ENCODE results near the gene FFAR3. TPM values are rescaled to one million over a fixed set of nuclear protein-coding genes. Genes with fewer than 3 reads are reported as not detected.

Gene FFAR3
- polyA plus RNA-seq, 1 donor = 0.08 TPM

DNA sequence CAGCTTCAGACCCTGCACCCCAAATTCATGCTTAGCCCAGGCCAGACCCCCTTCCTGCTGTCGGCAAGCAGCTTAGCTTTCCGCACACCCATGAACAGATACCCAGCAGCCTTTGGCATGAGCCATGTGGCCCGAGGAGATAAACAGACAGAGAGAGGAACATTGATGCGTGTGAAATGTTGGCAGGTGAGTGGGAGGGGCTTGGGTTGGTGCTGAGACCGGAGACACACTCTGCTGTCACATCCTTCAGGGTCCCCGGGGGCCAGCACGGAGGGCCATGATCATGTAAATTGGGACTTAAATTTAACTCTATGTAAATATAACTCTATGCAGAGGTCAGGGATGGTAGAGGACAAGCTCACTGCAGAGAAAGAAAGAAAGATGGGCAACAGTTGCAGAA lies 27.8 kb upstream of the FFAR3 start:
- DNase-seq (ENCODE audit: low read depth) = no peak

DNA sequence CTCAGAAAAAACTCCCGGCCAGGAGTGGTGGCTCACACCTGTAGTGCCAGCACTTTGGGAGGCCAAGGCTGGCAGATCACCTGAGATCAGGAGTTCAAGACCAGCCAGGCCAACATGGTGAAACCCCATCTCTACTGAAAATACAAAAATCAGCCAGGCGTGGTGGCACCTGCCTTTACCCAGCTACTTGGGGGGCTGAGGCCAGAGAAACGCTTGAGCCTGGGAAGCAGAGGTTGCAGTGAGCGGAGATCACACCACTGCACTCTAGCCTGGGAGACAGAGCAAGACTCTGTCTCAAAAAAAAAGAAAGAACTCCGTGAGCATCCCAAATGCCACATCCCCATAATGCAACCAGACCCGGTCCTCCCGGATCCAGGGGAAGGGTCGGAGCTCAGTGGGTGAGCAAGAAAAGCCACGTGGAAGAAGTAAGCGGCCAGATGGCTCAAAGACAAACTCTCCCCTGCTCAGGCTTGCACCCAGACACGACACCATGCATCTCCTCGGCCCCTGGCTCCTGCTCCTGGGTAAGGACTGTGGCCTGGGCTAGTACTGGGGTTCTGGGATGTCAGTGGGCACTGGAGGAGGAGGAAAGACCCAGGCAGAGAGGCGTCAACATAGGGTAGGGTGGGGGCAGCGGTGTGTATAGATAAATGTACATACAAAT lies 26.6 kb upstream of the FFAR3 start:
- no peak for DNase-seq (ENCODE audit: low read depth)

GRCh38 chr19:35332817-35333216 lies 25.4 kb upstream of the FFAR3 start:
- DNase-seq (ENCODE audit: low read depth) = no peak

GRCh38 chr19:35334144-35334753 lies 24.0 kb upstream of the FFAR3 start:
- no peak for DNase-seq (ENCODE audit: low read depth)

DNA sequence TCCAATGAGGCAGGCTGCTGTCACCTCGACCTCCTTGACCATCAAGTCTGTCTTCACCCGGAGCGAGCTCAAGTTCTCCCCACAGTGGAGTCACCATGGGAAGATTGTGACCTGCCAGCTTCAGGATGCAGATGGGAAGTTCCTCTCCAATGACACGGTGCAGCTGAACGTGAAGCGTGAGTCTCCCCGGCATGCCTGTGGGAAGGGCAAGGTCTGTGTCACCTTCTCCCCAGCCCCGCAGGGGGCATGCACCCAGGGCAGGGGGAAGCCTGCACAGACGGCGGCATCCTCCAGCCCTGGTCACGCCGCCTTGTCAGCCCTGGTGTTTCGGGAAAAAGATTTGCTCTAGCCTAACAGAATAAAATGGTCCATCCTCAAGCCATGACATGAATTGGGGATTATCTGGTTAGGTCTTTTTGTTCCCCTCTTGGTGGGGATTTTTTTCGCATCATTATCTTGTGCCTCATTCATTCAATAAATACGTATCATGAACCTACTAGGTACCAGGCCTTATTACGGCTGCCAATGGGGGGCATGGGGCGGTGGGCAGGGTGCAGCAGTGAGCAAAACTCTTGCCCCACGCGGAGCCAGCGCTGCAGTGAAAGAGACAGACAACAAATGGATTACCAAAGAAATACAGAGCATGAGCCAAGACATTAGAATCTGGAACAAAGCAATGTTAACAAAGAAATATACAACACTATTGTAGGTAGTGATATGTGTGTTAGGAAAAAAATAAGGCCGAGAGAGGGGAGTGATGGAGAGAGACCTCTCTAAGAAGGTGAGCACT lies 21.9 kb upstream of the FFAR3 start:
- DNase-seq (ENCODE audit: low read depth) = no peak

DNA sequence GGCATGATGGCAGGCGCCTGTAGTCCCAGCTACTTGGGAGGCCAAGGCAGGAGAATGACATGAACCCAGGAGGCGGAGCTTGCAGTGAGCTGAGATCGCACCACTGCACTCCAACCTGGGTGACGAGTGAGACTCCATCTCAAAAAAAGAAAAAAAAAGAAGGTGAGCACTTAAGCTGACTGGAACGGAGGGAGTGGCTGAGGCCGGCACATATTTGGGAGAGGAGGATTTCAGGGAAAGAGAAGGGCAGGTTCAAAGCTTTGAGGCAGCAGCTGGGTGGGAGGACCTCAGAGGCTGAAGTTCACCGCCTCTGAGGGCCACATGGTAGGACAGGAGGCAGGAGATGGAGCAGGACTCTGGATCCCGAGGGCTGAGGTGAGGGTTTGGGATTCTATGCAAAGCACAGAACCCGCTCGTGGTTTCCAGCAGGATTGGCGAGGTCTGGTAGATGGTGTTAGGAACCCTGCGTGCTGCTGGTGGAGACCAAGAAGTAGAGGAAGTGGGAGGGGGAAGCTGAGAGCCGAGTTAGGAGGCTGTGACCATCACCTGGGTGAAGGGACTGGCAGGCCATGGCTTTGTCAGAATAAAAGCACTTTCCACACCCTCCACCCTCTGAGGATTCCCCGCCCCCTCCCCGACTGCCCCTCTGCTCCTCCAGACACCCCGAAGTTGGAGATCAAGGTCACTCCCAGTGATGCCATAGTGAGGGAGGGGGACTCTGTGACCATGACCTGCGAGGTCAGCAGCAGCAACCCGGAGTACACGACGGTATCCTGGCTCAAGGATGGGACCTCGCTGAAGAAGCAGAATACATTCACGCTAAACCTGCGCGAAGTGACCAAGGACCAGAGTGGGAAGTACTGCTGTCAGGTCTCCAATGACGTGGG lies 20.9 kb upstream of the FFAR3 start:
- DNase-seq (ENCODE audit: low read depth) = no peak

- no peak for DNase-seq (ENCODE audit: low read depth)
These were observed 20.3 kb upstream of the FFAR3 start for GRCh38 chr19:35337984-35338296.

- DNase-seq (ENCODE audit: low read depth) = no peak
These were observed 17.8 kb upstream of the FFAR3 start for GRCh38 chr19:35340431-35340830.

DNA sequence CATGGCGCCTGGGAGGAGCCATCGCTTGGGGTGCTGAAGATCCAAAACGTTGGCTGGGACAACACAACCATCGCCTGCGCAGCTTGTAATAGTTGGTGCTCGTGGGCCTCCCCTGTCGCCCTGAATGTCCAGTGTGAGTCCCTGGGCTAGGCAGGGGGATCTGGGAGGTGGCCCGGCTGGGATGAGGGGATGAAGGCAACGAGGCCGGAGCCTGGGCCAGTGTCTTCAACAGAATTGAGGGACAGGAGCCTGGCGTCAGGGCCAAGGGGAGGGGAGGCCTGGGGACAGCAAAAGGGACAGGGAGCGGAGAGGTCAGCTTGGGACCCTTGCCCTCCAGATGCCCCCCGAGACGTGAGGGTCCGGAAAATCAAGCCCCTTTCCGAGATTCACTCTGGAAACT lies 17.3 kb upstream of the FFAR3 start:
- no peak for DNase-seq (ENCODE audit: low read depth)

- no peak for DNase-seq (ENCODE audit: low read depth)
These were observed 16.6 kb upstream of the FFAR3 start for GRCh38 chr19:35341565-35342225.

- no peak for DNase-seq (ENCODE audit: low read depth)
These were observed 15.8 kb upstream of the FFAR3 start for GRCh38 chr19:35342430-35342829.

DNA sequence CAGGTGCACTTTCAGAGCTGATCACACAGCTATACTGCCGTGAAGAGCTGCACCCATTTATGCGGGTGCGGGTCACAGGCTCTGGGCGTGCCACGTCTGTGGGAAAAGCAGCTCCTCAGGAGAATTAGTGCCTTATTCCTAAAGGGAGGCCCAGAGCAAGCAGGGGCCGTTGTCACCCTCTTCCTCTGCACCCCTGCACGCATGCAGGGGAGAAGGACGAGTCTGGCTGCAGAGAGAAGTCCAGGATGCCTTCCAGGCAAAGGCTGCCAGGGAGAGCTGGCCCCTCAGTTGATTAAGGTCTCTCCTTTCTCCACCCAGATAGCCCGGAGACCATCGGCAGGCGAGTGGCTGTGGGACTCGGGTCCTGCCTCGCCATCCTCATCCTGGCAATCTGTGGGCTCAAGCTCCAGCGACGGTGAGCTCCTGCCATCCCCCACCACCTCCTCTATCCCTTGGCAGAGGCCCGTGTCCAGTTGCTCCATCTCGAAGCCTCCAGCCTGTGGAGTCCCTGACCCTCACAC lies 13.7 kb upstream of the FFAR3 start:
- no peak for DNase-seq (ENCODE audit: low read depth)

GRCh38 chr19:35345671-35346111 lies 12.6 kb upstream of the FFAR3 start:
- DNase-seq (ENCODE audit: low read depth) = no peak

- no peak for DNase-seq (ENCODE audit: low read depth)
These were observed 11.8 kb upstream of the FFAR3 start for GRCh38 chr19:35346193-35347052.

- no peak for DNase-seq (ENCODE audit: low read depth)
These were observed 10.9 kb upstream of the FFAR3 start, which contains the start of gene FFAR1 for GRCh38 chr19:35347171-35347929. TSS of gene FFAR1 (plus strand) at chr19:35347902. CDS start at chr19:35351552, 3,650 bp downstream.

- no peak for DNase-seq (ENCODE audit: low read depth)
These were observed 10.3 kb upstream of the FFAR3 start for GRCh38 chr19:35347930-35348298.

GRCh38 chr19:35348911-35349611 lies 9.2 kb upstream of the FFAR3 start:
- no peak for DNase-seq (ENCODE audit: low read depth)

DNA sequence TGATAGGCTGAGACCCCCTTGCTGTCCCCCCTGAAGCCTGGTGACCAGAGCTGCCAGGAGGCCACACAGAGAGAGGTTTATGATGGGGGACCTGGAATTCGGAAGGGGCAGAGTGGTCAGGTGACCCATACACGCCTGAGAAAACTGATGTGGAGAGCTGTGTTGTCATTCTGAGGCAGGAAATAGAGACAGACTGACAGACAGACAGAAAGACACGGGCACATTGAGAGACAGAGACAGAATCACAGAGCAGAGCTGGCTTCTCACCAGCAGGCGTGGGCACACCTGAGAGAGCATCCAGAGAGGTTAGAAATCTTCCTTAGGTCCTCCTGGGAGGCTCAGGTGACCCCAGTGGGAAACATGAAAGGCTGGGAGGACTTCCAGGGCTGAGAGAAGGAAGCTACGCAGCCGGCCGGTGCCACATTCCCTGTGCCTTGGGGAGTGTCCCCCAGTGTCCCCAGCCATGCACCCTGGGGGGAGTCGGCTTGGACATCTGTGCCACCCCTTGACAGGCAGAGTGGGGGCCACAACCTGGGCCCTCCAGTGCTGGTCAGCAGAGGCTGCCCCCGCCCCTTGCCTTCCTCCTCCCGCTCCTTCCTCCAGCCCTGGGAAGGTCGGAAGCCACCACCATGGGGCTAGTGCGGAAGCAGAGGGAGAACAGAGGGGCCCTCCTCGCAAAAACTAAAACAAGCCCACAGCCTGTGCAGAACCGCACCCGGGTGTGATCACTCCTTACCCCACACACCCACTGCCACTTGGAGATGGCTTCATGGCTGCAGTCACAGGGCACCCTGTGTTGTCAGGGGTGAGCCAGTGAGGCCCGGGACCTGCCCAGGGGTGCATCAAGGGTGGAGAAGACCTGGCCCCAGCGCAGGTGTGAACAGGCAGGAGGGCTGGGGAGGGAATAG lies 8.4 kb upstream of the FFAR3 start:
- DNase-seq (ENCODE audit: low read depth) = no peak
